Heart right ventricle (tissue), 16 donors: ENCODE results near the gene SLC41A2. TPM values are rescaled to one million over a fixed set of nuclear protein-coding genes. Genes with fewer than 3 reads are reported as not detected.

ENCODE experiments used
- ATAC-seq, 8 donors: fragments of 200-7000 bp; cut with Tn5 transposase; one replicate each; pipeline ENCODE4 v1.9.1; 2020; ENCODE audit warnings: mild to moderate bottlenecking in 8 of 8, moderate library complexity in 8 of 8, moderate number of reproducible peaks in 1 of 8
- DNase-seq, 2 donors: peaks; one replicate each; pipeline ENCODE4 v3.0.0-alpha.2; 2020
- H3K27ac ChIP-seq, 10 donors: fragments of 200-600 bp; sonication (generic) in 2 of 10; one replicate each; pipeline versions ENCODE4 v1.5.0 to v1.8.0; 2020 to 2022; ENCODE audit warnings: mild to moderate bottlenecking in 3 of 10
- H3K27me3 ChIP-seq, 7 donors: fragments of 200-600 bp; one replicate each; pipeline ENCODE4 v1.8.0; 2021 to 2022; ENCODE audit warnings: mild to moderate bottlenecking in 2 of 7
- H3K36me3 ChIP-seq, 9 donors: fragments of 200-600 bp; sonication (generic) in 1 of 9; one replicate each; pipeline versions ENCODE4 v1.5.0 to v1.8.0; 2020 to 2022; ENCODE audit warnings: mild to moderate bottlenecking in 2 of 9
- H3K4me1 ChIP-seq, 9 donors: fragments of 200-600 bp; sonication (generic) in 1 of 9; one replicate each; pipeline versions ENCODE4 v1.5.0 to v1.8.0; 2020 to 2022; ENCODE audit warnings: mild to moderate bottlenecking in 4 of 9
- H3K4me3 ChIP-seq, 10 donors: fragments of 200-600 bp; sonication (generic) in 2 of 10; one replicate each; pipeline versions ENCODE4 v1.5.0 to v1.8.0; 2020 to 2022; ENCODE audit warnings: mild to moderate bottlenecking in 7 of 10, moderate library complexity in 2 of 10
- H3K9me3 ChIP-seq, 11 donors: fragments of 200-600 bp in 10 of 11; sonication (generic) in 2 of 11; one replicate each; pipeline versions ENCODE4 v1.5.0 to v1.8.0; 2013 to 2022; ENCODE audit warnings: mild to moderate bottlenecking in 2 of 11, control low read depth in 1 of 11, moderate library complexity in 1 of 11
- WGBS, 2 donors: extraction: QIAGEN DNeasy Blood & Tissue Kit; methylation state at CpG; one replicate each; pipeline ENCODE4 v1.1.7; 2013; ENCODE audit warnings: inconsistent platforms in 1 of 2; 5-methylcytosine and 5-hydroxymethylcytosine counted together
- intact Hi-C, 10 donors: fragments of 100-400 bp; cut with DNase I; formaldehyde crosslinking; loops; one replicate each; pipeline versions ENCODE4 v1.11.1 to v1.14.2; 2022
- long read RNA-seq, 3 donors: library from polyadenylated mRNA; unstranded; transcript quantifications; one replicate each; pipeline ENCODE4 v2.0.0, GENCODE V29; 2020 to 2021
- polyA plus RNA-seq, 2 donors: library from polyadenylated mRNA; stranded (reverse); fragments of 200-250 nt; gene quantifications; one replicate each; pipeline ENCODE4 v1.2.3, GENCODE V29; 2013
- total RNA-seq, 10 donors: library from RNA; stranded (reverse); fragmentation: NEBNext Ultra II Directional in 3 of 10; extraction: Animal tissue kit (Norgen Biotek cat#: 25700) in 3 of 10; gene quantifications; one replicate each; pipeline versions ENCODE4 v1.2.1 to v1.2.4, GENCODE V29; 2021 to 2023
- TF ChIP-seq, protein P1 (sequence below), 9 donors: fragments of 200-600 bp; sonication (generic) in 2 of 9; IDR thresholded peaks; one replicate each; pipeline versions ENCODE4 v1.5.0 to v1.8.0; 2021 to 2022; ENCODE audit warnings: antibody characterized with exemption in 9 of 9, mild to moderate bottlenecking in 5 of 9, moderate library complexity in 1 of 9
- donor health status: Arrhythmogenic right ventricular cardiomyopathy.
- donor health status: ischemic (EF 13 %, LVEDD 7.1; RV severe dilation, severe dysfunction).
- donor health status: healthy with polysubstance abuse.
- donor health status: DM: no; HTN: yes; CAD: no.
- donor health status: DM: no; HTN: no; CAD: no.
- donor health status: ischemic (EF 25% LVEDD 6.9; RV normal size, moderate dysfunction).
- donor health status: ischemic (EF 25% LVEDD 5.7; RV mildly dilated, moderate dysfunction).
- donor health status: healthy.
- donor health status: DM: yes; HTN: yes; CAD: no.
- donor health status: Ischemic cardiomyopathy.
- donor health status: ischemic (EF 35%, LVEDD 5.7; RV mildly dilated, moderate dysfunction).
- donor health status: nonischemic (EF 11% LVEDD 7.7; RV severe dilation, severe dysfunction).
- donor health status: DM: yes; HTN: yes; CAD: no.
- donor health status: PGD.
- donor health status: ischemic (EF 29% LVEDD 5.4; RV normal size, mild dysfunction).
- donor health status: nonischemic (EF 23%, LVEDD 6.1; RV moderate dilation, normal function).

Gene SLC41A2, protein sequence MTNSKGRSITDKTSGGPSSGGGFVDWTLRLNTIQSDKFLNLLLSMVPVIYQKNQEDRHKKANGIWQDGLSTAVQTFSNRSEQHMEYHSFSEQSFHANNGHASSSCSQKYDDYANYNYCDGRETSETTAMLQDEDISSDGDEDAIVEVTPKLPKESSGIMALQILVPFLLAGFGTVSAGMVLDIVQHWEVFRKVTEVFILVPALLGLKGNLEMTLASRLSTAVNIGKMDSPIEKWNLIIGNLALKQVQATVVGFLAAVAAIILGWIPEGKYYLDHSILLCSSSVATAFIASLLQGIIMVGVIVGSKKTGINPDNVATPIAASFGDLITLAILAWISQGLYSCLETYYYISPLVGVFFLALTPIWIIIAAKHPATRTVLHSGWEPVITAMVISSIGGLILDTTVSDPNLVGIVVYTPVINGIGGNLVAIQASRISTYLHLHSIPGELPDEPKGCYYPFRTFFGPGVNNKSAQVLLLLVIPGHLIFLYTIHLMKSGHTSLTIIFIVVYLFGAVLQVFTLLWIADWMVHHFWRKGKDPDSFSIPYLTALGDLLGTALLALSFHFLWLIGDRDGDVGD
- total RNA-seq (1 to 10 TPM; 2.0 to 9.2 (median 3.2) TPM), polyA plus RNA-seq (under 1 TPM; 0.37 to 0.54 TPM)
- long read RNA-seq, donor 1: 0 reads
- long read RNA-seq, donor 2: 0 reads
- long read RNA-seq, donor 3, partial matches to known transcripts: 0 of 2 reads
- long read RNA-seq, donor 3, other reads (novel, unspliced or antisense): 2 of 2 reads

DNA sequence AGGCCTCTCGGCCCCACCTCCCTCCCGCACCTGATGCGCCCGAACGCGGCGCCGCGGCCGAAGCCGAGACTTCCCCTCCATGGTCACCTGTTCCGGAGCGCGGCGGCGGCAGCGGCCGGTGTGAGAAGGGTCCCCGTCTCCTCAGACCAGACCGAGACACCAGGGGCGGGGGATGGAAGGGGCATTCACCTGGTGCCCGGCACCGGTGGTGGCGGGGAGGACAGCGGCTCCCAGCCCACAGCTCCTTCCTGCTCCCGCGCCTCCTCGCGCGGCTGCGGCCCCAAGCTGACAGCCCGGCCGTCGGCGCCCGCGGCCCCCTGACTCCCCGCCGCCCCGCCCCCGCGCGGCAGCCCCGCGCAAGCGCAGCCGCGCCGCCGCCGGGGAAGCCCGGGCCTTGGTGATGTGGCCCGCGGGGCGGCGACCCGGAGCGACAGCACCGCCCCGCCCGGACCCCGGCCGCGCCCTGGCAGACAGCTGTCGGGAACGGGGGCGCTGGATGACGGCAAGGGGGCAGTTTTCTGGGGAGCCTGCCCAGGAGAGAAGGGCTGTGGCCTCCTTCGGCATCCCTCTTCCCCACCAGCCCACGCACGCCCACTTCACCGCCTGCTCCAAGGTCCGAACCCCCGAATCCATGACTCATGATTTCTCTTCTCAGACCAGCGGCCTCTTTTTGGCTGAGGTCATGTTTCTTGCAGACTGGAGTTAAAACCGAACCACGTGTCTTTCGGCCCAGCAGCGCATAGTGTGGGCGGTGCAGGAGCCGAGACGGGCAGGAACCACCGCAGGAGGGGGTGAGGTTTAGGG is at the start of gene SLC41A2:
Gene SLC41A2 (minus strand): TSS at position 290 of the 804 bp plus-strand sequence. CDS start 29,763 bp downstream, outside the sequence.
- TF ChIP-seq, protein P1, sequence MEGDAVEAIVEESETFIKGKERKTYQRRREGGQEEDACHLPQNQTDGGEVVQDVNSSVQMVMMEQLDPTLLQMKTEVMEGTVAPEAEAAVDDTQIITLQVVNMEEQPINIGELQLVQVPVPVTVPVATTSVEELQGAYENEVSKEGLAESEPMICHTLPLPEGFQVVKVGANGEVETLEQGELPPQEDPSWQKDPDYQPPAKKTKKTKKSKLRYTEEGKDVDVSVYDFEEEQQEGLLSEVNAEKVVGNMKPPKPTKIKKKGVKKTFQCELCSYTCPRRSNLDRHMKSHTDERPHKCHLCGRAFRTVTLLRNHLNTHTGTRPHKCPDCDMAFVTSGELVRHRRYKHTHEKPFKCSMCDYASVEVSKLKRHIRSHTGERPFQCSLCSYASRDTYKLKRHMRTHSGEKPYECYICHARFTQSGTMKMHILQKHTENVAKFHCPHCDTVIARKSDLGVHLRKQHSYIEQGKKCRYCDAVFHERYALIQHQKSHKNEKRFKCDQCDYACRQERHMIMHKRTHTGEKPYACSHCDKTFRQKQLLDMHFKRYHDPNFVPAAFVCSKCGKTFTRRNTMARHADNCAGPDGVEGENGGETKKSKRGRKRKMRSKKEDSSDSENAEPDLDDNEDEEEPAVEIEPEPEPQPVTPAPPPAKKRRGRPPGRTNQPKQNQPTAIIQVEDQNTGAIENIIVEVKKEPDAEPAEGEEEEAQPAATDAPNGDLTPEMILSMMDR (IDR thresholded peaks at IDR 0.05): peak in 5 of 9 donors; percentile 3 to 63 (median 27)
- Histone ChIP-seq H3K27me3 (peaks cover 0 to 31% (median 12%) of the 10 kb centered on the region in 7 donors), H3K36me3 (no peaks in the 10 kb centered on the region), H3K4me1 (peaks cover 0 to 32% (median 10%) of the 10 kb centered on the region in 9 donors), H3K4me3 (peak within 1 kb of the TSS; percentile 61 to 87 (median 76)), H3K27ac (peak within 1 kb of the TSS in 8 of 10 donors; percentile 31 to 86 (median 68)), H3K9me3 (no peaks in the 10 kb centered on the region)
- WGBS, 2 donors: 1% methylated on average over 83 of the region's 83 CpGs
- peak; percentile 88 to 92 (median 91) for ATAC-seq
- intact Hi-C loops: no loop called here
- peak; percentile 68 to 72 for DNase-seq

DNA sequence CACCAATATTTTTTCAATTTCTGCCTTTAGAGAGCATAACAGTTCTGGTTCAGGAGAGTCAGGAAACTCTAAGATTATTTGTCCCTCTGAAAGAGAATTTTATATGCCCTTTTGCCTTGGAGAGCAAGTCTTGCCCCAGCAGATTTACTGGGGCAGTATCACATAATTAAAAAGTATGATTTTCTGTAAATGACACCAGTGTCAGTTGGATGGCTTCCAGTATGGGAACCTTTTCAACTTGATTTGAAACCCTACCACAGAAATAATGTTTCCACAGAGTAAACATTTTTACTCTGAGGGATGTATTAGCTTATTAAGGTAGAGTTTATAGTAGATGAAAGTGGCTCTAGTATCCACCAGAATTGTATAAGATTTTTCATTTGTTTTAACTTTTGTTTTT is 43.4 kb upstream of the SLC41A2 start:
- peaks cover 0 to 99% (median 11%) of the 10 kb centered on the region in 9 donors for H3K36me3 ChIP-seq
- H3K4me1 ChIP-seq: peaks cover 0 to 7% (median 0%) of the 10 kb centered on the region in 9 donors
- H3K27ac ChIP-seq: no peak overlapping the region
- no peaks in the 10 kb centered on the region for H3K9me3 ChIP-seq
- no peak overlapping the region for H3K4me3 ChIP-seq
- DNase-seq (no peak), ATAC-seq (no peak)
- H3K27me3 ChIP-seq: no peaks in the 10 kb centered on the region
- TF ChIP-seq, protein P1 (IDR thresholded peaks at IDR 0.05): no peak
- intact Hi-C loops: no loop called here

DNA sequence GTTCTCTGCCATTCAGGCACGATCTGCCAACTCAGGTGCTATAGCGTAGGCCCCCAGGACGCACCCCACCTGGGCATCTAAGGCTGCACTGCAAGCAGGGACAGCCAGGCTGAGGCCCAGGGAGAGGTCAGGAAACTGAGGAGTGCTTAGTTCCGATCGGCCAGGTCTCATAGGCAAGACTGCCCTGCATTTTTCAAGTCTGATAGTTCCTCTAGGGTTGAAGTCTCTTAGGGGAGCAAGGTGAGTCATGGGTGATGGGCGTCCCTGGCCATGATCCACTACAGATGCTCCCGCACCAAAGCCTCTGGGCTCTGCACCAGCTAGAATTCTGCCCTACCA is 41.2 kb upstream of the SLC41A2 start:
- TF ChIP-seq, protein P1 (IDR thresholded peaks at IDR 0.05): no peak
- H3K4me1 ChIP-seq: peaks cover 0 to 14% (median 0%) of the 10 kb centered on the region in 9 donors
- no peak overlapping the region for H3K4me3 ChIP-seq
- H3K27me3 ChIP-seq: no peaks in the 10 kb centered on the region
- H3K36me3 ChIP-seq: peaks cover 0 to 99% (median 19%) of the 10 kb centered on the region in 9 donors
- 79 to 84% methylated on average over 7 of the region's 7 CpGs for WGBS, 2 donors
- H3K27ac ChIP-seq: no peak overlapping the region
- no peaks in the 10 kb centered on the region for H3K9me3 ChIP-seq
- intact Hi-C loops: no loop called here
- ATAC-seq (no peak), DNase-seq (no peak)
